Brain microvascular endothelial cell (primary cell): ENCODE results near the gene ADCY3.

ENCODE experiments used
- DNase-seq: peaks from one replicate; pipeline ENCODE4 v3.0.0-alpha.2; 2020
- H3K27ac ChIP-seq: fragments of 250-450 bp; sonication (Bioruptor Pico); 2 replicates; pipeline ENCODE4 v1.5.1; 2020; ENCODE audit warnings: mild to moderate bottlenecking, moderate library complexity
- H3K27me3 ChIP-seq: fragments of 250-450 bp; sonication (Bioruptor Pico); replicated peaks from 2 replicates; pipeline ENCODE4 v1.5.1; 2020; ENCODE audit warnings: mild to moderate bottlenecking
- H3K36me3 ChIP-seq: fragments of 250-450 bp; sonication (Bioruptor Pico); replicated peaks from 2 replicates; pipeline ENCODE4 v1.5.1; 2020; ENCODE audit warnings: mild to moderate bottlenecking
- H3K4me3 ChIP-seq: 2 replicates; pipeline ENCODE4 v1.5.1; 2011; ENCODE audit warnings: low read depth, mild to moderate bottlenecking, control low read depth, low read length, moderate library complexity
- CTCF ChIP-seq: IDR thresholded peaks from 2 replicates; pipeline ENCODE4 v1.5.1; 2011; ENCODE audit warnings: low read depth, mild to moderate bottlenecking, moderate library complexity, low read length, control low read depth, inconsistent platforms; ENCODE audit errors: missing control alignments
- in situ Hi-C: cut with HindIII; loops from 2 replicates; pipeline ENCODE4 v1.10.0; 2017; ENCODE audit warnings: low sequenced_read_pairs, low pct_ligation_motif_present

Gene ADCY3

GRCh38 chr2:24820175-24820513 lies 99.9 kb downstream of the ADCY3 start:
- in situ Hi-C loops: no loop called here
- TF ChIP-seq CTCF: no peak
- Histone ChIP-seq H3K36me3 (peaks cover 7% of the 10 kb centered on the region), H3K27me3 (no peaks in the 10 kb centered on the region), H3K27ac (no peak overlapping the region), H3K4me3 (no peak overlapping the region)
- no peak for DNase-seq

GRCh38 chr2:24819442-24820174 lies 100.4 kb downstream of the ADCY3 start:
- no peak overlapping the region for H3K4me3 ChIP-seq
- DNase-seq: no peak
- H3K27me3 ChIP-seq: no peaks in the 10 kb centered on the region
- peak overlapping the region; percentile 5 for H3K27ac ChIP-seq
- no peak for TF ChIP-seq CTCF
- H3K36me3 ChIP-seq: peaks cover 7% of the 10 kb centered on the region
- in situ Hi-C loops: no loop called here

- no peaks in the 10 kb centered on the region for H3K27me3 ChIP-seq
- in situ Hi-C loops: no loop called here
- no peak overlapping the region for H3K4me3 ChIP-seq
- H3K27ac ChIP-seq: peak overlapping the region; percentile 5
- TF ChIP-seq CTCF: no peak
- H3K36me3 ChIP-seq: peaks cover 7% of the 10 kb centered on the region
- peak; percentile 64 for DNase-seq
These were observed 101.3 kb downstream of the ADCY3 start for GRCh38 chr2:24818721-24819167.

GRCh38 chr2:24816884-24817283 lies 103.2 kb downstream of the ADCY3 start:
- in situ Hi-C loops: no loop called here
- peaks cover 7% of the 10 kb centered on the region for H3K36me3 ChIP-seq
- TF ChIP-seq CTCF: no peak
- H3K4me3 ChIP-seq: no peak overlapping the region
- DNase-seq: peak; percentile 88
- no peaks in the 10 kb centered on the region for H3K27me3 ChIP-seq
- peak overlapping the region; percentile 78 for H3K27ac ChIP-seq

GRCh38 chr2:24816404-24816803 lies 103.6 kb downstream of the ADCY3 start:
- TF ChIP-seq CTCF: no peak
- in situ Hi-C loops: no loop called here
- peak overlapping the region; percentile 78 for H3K27ac ChIP-seq
- no peaks in the 10 kb centered on the region for H3K27me3 ChIP-seq
- H3K4me3 ChIP-seq: no peak overlapping the region
- no peak for DNase-seq
- peaks cover 7% of the 10 kb centered on the region for H3K36me3 ChIP-seq

- DNase-seq: no peak
- TF ChIP-seq CTCF: no peak
- Histone ChIP-seq H3K36me3 (peaks cover 7% of the 10 kb centered on the region), H3K4me3 (no peak overlapping the region), H3K27ac (no peak overlapping the region), H3K27me3 (no peaks in the 10 kb centered on the region)
- in situ Hi-C loops: no loop called here
These were observed 104.9 kb downstream of the ADCY3 start for GRCh38 chr2:24815171-24815570.
